Body of pancreas (tissue), 4 donors: ENCODE results near the gene HTATIP2. TPM values are rescaled to one million over a fixed set of nuclear protein-coding genes. Genes with fewer than 3 reads are reported as not detected.
"Not testable (repeated sequence)": the region's sequence is repeated elsewhere in the genome, so short reads cannot be mapped to it uniquely, and the experiment has no call there.

Experiments used
- ATAC-seq: fragments of 150-250 bp; one replicate; pipeline ENCODE4 v1.9.1; 2016
- DNase-seq, 4 donors: peaks; one replicate each; pipeline ENCODE4 v3.0.0-alpha.2; 2019
- H3K27ac ChIP-seq, 4 donors: fragments of 200-600 bp; sonication (generic); 1 replicate in 3 of 4; 2 replicates in 1 of 4; pipeline versions ENCODE4 v1.5.1 to v1.6.1; 2016 to 2019; ENCODE audit warnings: mild to moderate bottlenecking in 1 of 4, mixed read lengths in 1 of 4, moderate library complexity in 1 of 4
- H3K27me3 ChIP-seq, 2 donors: fragments of 200-600 bp; sonication (generic); one replicate each; pipeline ENCODE4 v1.6.0; 2016; ENCODE audit warnings: mild to moderate bottlenecking in 1 of 2
- H3K36me3 ChIP-seq, 2 donors: fragments of 200-600 bp; sonication (generic); replicated peaks in 1 of 2; 2 replicates each; pipeline ENCODE4 v1.5.1; 2016; ENCODE audit warnings: low read depth in 2 of 2; ENCODE audit not compliant: insufficient read depth in 1 of 2
- H3K4me1 ChIP-seq: fragments of 200-600 bp; sonication (generic); one replicate; pipeline ENCODE4 v1.6.0; 2016
- H3K4me3 ChIP-seq, 2 donors: fragments of 200-600 bp; sonication (generic); 1 replicate in 1 of 2; 2 replicates in 1 of 2; pipeline ENCODE4 v1.5.1; 2016 to 2019
- H3K9me3 ChIP-seq, 3 donors: fragments of 200-600 bp; sonication (generic); 1 replicate in 2 of 3; 2 replicates in 1 of 3; pipeline ENCODE4 v1.5.1; 2016
- CTCF ChIP-seq, 7 experiments: fragments of 450-650 bp in 4 of 7; fragments of 200-600 bp in 3 of 7; sonication (generic) in 3 of 7; IDR thresholded peaks; one replicate each; pipeline ENCODE4 v1.5.1; 2016 to 2019; ENCODE audit warnings: antibody characterized with exemption in 7 of 7
- POLR2A ChIP-seq, 3 donors: fragments of 450-650 bp; IDR thresholded peaks; one replicate each; pipeline ENCODE4 v1.6.1; 2016; ENCODE audit warnings: antibody characterized with exemption in 3 of 3, mild to moderate bottlenecking in 2 of 3
- WGBS, 2 donors: methylation state at CpG; one replicate each; pipeline ENCODE4 v1.1.5; 2017; 5-methylcytosine and 5-hydroxymethylcytosine counted together
- intact Hi-C: fragments of 100-400 bp; cut with DNase I; formaldehyde crosslinking; loops from one replicate; pipeline ENCODE4 v1.15.1; 2023
- total RNA-seq, 2 donors: library from RNA; depleted of rRNA; stranded (reverse); fragments of >200 nt; gene quantifications; one replicate each; pipeline ENCODE4 v1.1.0, GENCODE V29; 2016

The HTATIP2 gene
- total RNA-seq, 2 donors from 2014 or later = 23.1 to 37.1 TPM

GRCh38 chr11:20373568-20374209, 10.2 kb downstream of the HTATIP2 start:
- Histone ChIP-seq H3K9me3 (no peaks in the 10 kb centered on the region), H3K4me1 (no peaks in the 10 kb centered on the region), H3K27me3 (no peaks in the 10 kb centered on the region), H3K27ac (no peak overlapping the region), H3K36me3 (peaks cover 0 to 3% of the 10 kb centered on the region in 2 donors), H3K4me3 (no peak overlapping the region)
- intact Hi-C loops = no loop called here
- WGBS, 2 donors = 79 to 84% methylated on average over 3 of the region's 3 CpGs
- TF ChIP-seq CTCF (IDR thresholded peaks at IDR 0.05) (no peak), POLR2A (IDR thresholded peaks at IDR 0.05) (no peak)
- ATAC-seq (no peak), DNase-seq (no peak)

- H3K27me3 ChIP-seq = no peaks in the 10 kb centered on the region
- no peak overlapping the region for H3K4me3 ChIP-seq
- WGBS, 2 donors = 90 to 93% methylated on average over 9 of the region's 9 CpGs
- intact Hi-C loops = no loop called here
- no peak overlapping the region for H3K27ac ChIP-seq
- peaks cover 0 to 3% of the 10 kb centered on the region in 2 donors for H3K36me3 ChIP-seq
- ATAC-seq (no peak), DNase-seq (no peak)
- TF ChIP-seq CTCF (IDR thresholded peaks at IDR 0.05) = no peak
- no peak for TF ChIP-seq POLR2A (IDR thresholded peaks at IDR 0.05)
- H3K9me3 ChIP-seq = no peaks in the 10 kb centered on the region
- no peaks in the 10 kb centered on the region for H3K4me1 ChIP-seq
Measured at GRCh38 chr11:20374741-20375300, 11.3 kb downstream of the HTATIP2 start.

GRCh38 chr11:20376162-20376730, 12.7 kb downstream of the HTATIP2 start:
- Histone ChIP-seq H3K4me3 (no peak overlapping the region), H3K27ac (no peak overlapping the region), H3K27me3 (no peaks in the 10 kb centered on the region), H3K36me3 (peaks cover 0 to 2% of the 10 kb centered on the region in 2 donors), H3K4me1 (no peaks in the 10 kb centered on the region), H3K9me3 (no peaks in the 10 kb centered on the region)
- ATAC-seq (no peak), DNase-seq (no peak)
- WGBS, 2 donors = 94% methylated on average over 3 of the region's 3 CpGs
- intact Hi-C loops = no loop called here
- TF ChIP-seq POLR2A (IDR thresholded peaks at IDR 0.05) = no peak
- TF ChIP-seq CTCF (IDR thresholded peaks at IDR 0.05) = no peak

- H3K36me3 ChIP-seq, ATAC-seq, H3K4me3 ChIP-seq, DNase-seq, intact Hi-C loops, H3K27me3 ChIP-seq, H3K9me3 ChIP-seq, H3K27ac ChIP-seq: not testable (repeated sequence)
- peaks cover 19% of the 10 kb centered on the region for H3K4me1 ChIP-seq
- 74 to 81% methylated on average over 15 of the region's 15 CpGs for WGBS, 2 donors
Measured at GRCh38 chr11:20385996-20386395, 22.5 kb downstream of the HTATIP2 start.

GRCh38 chr11:20387261-20388095, 24.0 kb downstream of the HTATIP2 start, which contains the start of gene PRMT3:
PRMT3 (plus strand) TSS chr11:20387716; CDS start chr11:20387747, 31 bp downstream.
- WGBS, 2 donors = 0 to 1% methylated on average over 8 to 91 of the region's 96 CpGs
- DNase-seq = peak; percentile 95 to 97 (median 96)
- Histone ChIP-seq H3K9me3 (no peaks in the 10 kb centered on the region), H3K27me3 (no peaks in the 10 kb centered on the region), H3K4me3 (peak within 1 kb of the TSS; percentile 29 to 77), H3K27ac (peak within 1 kb of the TSS; percentile 75 to 93 (median 82)), H3K36me3 (no peaks in the 10 kb centered on the region), H3K4me1 (peaks cover 19% of the 10 kb centered on the region)
- intact Hi-C loops = no loop called here
- ATAC-seq = peak; percentile 97
- TF ChIP-seq POLR2A (IDR thresholded peaks at IDR 0.05) (peak; percentile 69 to 92 (median 90)), CTCF (IDR thresholded peaks at IDR 0.05) (peak in 5 of 7 experiments; percentile 93 to 99 (median 96))
